GM19438 (cell line): Measurements from ENCODE around the gene PSD4.
"Not testable (repeated sequence)": the region's sequence is repeated elsewhere in the genome, so short reads cannot be mapped to it uniquely, and the experiment has no call there.

Experiments
- ATAC-seq: cut with Tn5 transposase; IDR thresholded peaks from one replicate; pipeline ENCODE4 v1.9.1; 2021; ENCODE audit warnings: low read depth; ENCODE audit not compliant: unreplicated experiment

Gene PSD4

DNA sequence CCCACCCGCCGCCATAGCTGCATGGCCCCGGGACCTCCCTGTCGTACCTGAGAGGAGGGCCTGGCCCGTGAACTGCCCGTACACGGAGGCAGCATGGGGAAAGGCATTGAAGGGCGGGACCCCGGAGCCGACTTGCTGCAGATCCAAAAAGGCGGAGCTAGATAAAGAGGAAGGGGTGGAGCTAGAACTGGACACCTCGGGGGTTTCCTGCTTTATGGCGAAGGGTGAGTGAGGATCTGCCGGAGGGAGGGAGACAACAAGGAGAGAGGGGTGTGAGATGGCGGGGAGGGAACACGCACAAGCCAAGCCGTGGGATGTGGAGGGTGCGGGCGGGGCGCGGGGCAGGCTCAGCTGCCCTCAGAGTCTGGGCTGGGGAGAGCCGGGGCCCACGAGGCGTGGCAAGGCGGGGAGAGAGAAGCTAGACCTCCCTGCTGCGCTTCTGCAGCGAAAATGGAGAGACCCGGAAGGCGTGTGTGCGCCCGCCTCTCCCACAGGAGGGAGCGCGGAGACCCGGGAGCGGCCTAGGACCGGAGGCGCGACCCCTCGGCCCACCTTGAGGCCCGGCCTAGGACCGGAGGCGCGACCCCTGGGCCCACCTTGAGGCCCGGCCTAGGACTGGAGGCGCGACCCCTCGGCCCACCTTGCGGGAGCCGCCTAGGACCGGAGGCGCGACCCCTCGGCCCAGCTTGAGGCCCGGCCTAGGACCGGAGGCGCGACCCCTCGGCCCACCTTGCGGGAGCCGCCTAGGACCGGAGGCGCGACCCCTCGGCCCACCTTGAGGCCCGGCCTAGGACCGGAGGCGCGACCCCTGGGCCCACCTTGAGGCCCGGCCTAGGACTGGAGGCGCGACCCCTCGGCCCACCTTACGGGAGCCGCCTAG lies 61.8 kb downstream of the PSD4 start:
- ATAC-seq: not testable (repeated sequence)

DNA sequence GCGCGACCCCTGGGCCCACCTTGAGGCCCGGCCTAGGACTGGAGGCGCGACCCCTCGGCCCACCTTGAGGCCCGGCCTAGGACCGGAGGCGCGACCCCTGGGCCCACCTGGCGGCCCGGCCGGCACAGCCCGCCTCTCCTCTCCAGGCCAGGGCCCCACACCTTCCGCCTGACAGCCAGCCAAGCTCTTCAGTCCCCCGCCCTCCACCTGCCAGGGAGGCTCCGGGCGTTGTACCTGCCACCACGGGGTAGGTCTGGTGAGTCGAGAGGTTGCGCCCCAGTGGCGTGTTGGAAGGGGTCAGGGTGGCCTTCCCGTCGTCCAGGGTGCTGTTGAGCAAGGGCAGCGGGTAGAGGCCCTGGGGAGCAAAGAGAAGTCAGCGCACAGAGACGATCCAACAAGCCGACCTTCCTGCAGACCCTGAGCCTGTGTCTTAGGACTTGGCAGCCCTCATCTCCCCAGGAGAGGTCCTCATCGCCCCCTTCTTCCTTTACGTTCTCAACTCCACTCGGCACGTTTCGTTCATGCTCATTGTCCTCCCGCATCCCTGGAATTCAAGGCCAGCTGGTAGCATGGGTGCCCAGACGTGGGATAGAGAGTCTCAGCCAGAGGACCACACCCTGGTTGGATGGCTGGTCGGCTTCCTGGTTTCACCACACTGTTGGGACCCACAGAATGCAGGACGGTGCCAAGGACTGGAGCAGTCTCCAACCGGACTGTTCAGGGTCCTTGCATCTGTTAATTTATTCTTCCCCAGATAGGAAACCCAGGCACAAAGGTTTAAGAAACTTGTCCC lies 62.8 kb downstream of the PSD4 start:
- ATAC-seq: no peak

DNA sequence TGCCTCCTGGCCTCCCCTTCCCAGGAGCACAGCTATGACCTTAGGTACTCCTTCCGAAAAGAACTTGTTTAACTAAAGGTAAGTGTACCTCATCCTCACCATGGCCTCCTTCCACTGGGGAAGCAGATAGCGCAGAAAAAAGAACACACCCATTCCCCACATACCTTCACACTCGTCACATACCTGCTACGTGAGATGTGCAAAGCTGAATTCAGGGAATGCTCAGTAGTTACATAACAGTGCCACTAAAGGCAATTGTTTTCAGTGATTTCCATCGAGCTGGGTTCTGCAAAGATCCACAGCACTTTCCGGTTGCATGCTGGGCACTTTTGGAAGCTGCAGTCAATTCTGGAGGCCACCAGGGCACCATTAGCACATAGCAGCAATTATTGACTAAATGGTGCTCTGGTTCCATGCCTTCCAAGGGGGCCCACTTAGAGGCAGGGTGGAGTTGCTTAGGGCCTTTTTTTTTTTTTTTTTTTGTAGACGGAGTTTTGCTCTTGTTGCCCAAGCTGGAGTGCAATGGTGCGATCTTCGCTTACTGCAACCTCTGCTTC lies 63.9 kb downstream of the PSD4 start:
- no peak for ATAC-seq

DNA sequence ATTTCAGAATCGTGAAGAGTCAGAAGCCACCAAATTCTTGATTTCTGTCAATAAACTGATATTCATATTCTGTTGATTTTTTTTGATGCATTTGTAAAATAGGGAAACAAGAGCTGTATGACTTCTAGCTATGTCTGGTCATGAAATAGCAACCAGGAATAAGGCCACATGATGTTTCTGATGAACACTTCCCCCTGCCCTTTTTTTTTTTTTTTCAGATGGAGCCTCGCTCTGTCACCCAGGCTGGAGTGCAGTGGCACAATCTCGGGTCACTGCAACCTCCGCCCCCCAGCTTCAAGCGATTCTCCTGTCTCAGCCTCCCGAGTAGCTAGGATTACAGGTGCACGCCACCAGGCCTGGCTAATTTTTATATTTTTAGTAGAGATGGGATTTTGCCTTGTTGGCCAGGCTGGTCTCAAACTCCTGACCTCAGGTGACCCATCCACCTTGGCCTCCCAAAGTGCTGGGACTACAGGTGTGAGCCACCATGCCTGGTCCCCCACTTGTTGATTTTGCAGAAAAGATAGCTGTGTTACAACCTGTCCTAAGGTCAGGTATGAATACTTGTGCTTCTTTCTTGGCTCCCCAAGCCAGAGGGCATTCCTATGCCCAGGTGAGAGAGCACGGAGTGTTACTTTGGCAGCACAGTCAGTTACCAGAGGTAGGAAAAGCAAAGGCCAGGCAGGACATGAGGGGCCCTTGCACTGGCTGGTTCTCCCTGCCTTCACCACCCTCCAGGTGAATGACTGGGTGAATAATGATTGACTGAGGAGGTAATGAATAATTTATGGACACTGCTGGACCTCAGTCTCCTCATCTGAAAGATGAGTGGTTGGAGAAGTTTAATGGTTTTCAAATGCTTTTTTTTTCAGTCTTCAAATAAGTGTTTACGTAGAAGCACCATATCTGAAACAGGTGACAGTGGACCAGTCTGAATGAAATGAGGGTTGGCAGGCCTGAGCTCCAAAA lies 65.4 kb downstream of the PSD4 start:
- ATAC-seq: no peak

DNA sequence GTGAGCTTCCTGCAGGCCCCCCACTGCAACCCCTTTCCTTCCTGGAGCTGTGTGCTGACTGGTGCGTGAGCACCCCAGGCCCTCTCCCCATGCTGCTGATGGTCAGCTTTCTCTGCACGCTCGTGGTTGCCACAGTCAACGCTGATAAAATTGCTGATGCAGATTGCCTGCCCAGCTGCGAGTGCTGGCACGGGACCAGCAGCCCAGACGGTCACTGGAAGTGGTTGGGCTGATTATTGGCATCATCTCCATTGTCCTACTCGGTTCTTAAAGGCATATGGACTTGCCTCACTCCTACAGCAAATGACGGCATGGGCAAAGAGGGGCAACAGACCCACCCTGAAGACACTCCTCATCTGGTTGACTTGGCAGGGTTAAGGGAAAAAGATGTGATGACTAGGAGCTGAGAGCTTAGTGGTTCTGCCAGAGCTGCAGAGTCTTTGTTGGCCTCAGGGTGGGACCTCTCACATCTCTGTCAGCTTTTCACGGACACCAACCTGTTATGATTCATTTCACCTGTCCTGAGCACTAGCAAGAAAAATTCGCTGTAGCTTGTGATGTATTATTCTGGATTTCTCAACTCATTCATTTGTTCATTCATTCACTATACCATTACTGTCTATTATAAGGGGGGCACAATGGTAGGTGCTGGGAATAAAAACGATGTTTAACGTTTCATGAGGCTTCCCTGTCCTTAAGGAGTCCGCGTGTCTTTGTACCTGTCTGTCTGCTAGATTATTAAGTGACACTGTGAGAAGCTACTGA lies 66.6 kb downstream of the PSD4 start:
- ATAC-seq: no peak

DNA sequence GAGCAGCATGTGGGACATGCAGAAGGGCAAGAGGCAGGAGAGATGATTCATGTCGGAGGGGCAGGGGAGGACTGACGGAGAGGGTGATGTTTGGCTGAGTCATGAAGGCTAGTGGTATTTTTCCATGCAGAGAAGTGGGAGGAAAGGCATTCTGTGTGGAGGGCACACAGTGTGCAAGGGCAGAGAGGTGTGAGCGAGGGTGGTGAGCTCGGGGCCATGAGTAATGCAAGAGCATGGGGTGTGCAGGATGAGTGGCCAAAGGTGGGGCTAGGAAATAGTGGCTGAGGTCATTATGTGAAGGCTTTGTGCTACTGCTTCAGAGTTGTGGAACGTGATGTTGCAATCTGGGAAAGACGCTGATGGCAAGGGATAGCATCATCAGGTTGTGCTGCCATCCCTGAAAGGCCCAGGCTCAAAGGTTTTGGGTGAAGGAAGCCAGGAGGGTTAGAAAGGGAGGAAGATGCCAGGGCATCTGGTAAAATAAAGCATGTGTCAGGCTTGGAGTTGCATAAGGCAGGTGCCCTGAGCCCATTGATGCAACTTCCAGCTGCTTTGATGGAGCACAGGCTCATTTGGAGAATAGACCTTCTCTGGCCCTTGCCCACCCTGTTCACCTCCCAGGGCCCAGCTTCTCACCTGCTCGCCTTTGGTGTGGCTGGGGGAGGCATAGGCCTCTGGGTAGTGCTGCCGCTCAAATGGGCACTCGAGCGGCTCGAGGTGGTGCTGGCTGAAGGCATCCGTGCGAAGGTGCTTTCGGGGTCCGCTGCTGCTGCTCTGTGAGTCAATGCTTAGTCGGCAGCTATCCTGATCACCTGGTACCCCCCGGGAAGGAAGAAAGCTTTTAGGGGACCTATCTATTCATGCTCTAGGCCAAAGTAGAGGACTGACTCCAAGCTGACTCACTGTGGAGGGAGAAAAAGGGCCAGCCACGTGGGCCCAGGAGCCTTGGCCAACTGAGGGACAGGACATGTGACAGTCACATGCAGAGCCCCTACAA lies 67.4 kb downstream of the PSD4 start:
- no peak for ATAC-seq

DNA sequence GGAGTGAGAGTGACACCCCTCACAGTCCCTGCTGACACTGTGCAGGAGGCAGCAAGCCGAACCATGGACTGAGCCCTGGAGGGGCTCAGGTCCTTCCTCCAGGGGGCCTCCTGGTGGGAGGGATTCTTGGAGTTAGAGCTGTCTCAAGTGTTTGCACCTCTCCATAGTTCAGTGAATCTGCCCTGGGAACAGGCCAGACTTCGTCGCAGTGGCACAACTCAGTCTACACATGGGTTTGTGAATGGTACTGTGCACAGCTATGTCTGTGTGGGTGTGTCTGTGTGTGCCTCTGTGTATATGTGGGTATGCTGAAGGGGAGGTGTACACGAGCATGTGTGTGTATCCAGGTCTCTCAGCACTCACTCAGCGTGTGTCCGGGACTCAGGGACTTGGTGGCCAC lies 68.6 kb downstream of the PSD4 start:
- ATAC-seq: no peak

DNA sequence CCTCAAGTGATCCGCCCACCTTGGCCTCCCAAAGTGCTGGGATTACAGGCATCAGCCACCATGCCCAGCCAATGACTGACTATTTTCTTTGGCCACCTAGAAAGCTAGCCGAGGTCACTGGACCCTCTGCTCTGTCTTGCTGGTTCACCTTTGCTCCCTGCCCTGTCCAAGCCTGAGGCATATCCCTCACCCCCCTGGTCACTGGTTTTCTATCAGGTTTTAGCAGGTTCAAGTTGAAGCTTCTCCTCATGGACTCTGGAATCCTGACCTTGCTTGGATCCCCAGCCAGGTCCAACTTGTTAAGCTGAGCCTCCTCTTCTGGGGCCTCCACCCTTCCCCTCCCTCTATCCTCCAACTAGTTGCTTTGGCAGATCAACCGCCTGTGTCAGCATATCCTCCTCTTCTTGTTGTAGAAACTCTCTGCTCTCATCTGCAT lies 71.5 kb downstream of the PSD4 start:
- ATAC-seq: no peak

DNA sequence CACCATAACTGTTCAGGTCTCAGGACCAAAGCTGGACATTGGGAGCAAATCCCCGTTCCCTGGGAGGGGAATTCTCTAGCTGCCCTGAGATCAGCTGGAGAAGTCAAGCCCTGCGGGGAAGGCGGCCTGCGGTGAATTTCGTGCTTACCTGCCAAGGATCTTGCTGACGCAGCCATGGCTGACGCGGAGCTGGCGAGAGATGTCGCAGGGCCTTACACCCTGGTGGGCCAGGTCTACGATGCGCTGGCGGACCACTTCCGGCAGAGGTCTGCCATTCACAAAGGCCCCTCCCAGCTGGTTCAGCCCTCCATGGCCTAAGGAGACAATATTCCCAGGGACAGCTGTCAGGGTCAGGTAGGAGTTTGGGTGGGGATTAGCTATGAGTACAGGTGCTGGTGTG lies 72.8 kb downstream of the PSD4 start:
- no peak for ATAC-seq

DNA sequence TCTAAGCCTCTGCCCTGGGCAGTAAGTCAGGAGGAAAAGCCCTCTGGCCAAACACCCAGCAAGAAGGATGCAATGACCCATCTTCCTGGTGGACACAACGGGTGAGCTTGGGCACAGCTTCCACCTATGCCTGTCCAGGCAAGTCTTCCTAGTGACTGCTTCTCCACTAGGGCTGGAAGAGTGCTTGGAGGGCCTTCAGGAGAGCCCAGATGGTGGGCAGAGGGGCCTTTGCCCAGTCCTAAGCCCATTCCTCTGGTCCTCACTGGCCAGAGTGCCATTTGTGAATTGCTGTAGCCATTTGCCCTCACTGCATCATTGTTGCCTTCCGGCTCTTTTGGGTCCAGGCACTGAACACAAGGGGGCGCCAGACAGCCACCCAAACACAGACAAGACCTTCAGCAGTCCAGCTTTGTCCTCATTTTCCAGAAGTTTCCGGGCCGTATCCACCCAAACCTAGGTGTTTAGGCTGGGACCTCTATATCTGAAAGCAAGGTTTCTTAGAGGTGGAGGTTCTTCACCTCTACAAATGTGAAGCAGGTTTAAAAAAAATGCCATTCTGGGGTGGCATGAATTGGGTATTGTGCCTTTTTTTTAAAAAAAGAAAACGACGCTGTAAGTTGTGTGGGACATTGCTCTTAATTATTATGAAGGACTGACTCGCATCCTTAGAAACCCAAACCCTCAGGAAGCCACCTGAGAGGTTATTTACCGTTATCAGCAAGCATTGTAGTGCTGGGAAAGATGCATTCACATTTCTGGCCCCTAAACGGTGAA lies 75.4 kb downstream of the PSD4 start:
- ATAC-seq: no peak

DNA sequence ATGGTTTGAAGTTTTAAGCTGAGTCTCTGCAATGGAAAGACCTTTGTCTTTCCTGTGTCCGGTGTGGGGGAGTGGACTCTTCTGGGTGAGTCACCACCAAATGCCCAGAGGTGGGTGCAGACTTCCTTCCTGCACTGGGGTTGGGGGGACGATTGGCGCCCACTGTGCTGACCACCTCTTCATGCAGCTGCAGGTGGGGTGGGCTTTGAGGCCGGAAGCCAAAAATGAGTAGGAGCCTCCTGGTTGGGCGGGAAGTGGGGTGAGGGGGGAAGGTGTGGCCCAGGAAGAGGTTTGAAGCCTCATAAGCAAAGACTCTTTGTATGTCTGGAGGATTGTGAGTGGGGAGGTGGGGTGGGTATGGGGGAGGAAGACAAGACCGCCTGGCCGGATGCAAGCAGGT lies 77.3 kb downstream of the PSD4 start:
- ATAC-seq: no peak

DNA sequence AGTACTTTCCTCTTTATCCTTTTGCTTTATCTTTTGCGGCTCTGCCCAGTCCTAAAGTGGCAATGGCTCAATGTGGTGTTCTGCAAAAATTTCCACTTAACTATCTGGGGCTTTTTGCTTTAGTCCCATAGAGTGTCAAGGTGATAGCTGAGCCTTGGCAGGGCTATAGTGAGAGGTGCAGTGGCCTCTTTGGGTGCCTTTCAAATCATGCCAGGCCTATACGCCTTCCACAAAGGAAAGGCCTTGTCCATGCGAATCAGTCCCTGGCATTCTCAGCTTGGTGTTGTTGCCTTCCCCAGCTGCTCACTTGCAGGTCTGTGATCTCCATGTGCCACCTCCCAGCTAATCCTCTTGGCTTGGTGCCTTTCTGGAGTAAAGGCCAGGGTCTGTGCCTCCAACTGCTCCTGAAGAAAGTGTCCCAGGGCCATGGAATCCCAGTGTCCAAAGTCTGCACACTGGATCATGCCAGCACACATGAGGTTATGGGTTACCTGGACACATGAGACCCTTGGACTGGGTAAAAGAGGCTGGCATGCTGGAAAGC lies 78.3 kb downstream of the PSD4 start:
- ATAC-seq: no peak

DNA sequence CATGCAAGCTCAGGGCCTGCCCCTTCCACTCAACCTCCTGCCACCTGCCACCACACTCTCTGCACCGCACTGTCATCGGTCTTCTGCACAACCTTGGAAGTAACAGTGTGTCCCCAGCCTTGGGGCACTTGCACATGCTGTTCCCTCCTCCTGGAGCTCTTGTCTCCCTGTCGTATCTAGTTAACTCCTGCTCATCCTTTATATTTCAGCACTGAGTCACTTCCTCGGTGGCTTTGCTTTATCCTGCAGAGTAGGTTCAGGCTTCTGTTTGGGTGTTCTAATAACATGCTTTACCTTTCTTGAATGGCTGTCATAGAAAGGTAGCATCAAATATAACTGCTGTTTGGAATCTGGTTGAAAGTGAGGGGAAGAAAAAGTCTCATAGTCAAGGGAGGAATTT lies 79.7 kb downstream of the PSD4 start:
- ATAC-seq: no peak

DNA sequence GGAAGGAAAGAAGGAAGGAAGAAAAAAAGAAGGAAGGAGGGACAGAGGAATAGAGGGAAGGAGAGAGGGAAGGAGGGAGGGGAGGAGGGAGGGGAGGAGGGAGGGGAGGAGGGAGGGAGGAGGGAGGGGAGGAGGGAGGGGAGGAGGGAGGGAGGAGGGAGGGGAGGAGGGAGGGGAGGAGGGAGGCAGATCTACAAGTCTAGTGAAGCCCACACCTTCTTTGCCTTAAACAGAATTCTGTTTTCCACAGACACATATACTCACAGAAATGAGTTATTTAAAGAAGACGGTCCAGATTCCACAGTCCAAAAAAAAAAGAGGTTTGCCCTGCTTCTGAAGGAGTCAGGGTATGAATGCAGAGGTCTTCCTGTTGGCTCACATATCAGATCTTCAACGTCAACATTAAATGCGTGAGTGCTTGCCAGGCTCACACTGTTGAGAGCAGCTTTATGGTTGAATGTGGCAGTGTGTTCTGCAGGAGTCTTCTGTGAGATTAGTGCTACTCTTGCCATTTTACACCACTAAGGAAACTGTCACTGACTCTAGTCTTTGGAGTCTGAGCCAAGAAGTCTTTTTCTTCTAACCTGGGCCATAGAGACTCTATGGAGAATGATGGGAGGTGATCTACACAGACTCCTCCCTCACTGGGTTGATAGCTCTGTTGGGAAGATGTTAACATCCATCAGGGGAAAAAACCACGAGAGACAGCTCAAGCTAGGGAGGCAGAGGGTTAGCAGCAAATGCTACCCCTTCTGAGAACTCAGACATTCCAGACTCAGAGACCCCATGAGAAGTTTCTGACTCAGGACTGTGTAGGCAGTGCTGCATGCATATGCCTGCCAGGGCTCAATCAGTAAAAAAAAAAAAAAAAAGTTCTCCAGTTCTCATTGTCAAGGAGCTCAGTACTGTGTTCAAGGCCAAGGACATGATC lies 81.6 kb downstream of the PSD4 start:
- no peak for ATAC-seq

DNA sequence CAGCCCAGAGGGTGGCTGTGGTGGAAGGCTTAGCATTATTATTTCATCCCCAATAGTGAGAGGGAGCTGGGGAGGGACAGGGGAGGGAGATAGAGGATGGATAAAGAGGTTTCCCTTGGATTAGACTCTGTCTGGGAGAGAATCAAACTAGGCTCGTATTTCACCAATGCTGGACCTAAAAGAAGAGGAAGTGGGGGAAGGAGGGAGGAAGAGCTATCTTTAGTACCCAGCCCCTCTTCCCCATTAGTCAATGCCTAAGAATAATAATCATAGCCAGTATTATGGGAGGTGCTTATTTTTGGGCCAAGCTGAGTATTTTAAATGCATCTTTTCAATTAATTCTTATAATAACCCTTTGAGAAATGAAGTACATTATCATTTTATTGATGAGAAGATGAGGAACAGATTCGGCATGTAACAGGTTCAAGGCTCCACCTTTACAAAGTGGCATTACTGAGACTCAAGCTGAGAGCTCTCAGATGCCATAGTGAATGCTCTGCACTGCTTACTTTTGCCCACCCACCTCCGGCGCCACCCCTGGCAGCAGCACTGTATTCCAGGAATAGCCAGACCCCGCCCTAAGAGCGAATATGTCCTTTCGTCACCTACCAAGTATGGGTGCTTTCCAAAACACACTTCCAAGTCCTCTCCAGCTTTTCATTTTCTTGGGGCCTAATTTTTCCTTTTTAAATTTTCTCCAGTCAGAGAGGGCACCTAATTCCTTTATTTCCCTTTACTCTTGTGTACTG lies 83.9 kb downstream of the PSD4 start:
- no peak for ATAC-seq
